Measurements from ENCODE around the gene LYSMD2. TPM values are rescaled to one million over a fixed set of nuclear protein-coding genes. Genes with fewer than 3 reads are reported as not detected.

The LYSMD2 gene
- total RNA-seq, 1 donor from 2014 or later = 14.5 TPM

- no peak overlapping the region for H3K4me3 Mint-ChIP-seq (ENCODE audit: unreplicated experiment)
- TF ChIP-seq, protein P1, sequence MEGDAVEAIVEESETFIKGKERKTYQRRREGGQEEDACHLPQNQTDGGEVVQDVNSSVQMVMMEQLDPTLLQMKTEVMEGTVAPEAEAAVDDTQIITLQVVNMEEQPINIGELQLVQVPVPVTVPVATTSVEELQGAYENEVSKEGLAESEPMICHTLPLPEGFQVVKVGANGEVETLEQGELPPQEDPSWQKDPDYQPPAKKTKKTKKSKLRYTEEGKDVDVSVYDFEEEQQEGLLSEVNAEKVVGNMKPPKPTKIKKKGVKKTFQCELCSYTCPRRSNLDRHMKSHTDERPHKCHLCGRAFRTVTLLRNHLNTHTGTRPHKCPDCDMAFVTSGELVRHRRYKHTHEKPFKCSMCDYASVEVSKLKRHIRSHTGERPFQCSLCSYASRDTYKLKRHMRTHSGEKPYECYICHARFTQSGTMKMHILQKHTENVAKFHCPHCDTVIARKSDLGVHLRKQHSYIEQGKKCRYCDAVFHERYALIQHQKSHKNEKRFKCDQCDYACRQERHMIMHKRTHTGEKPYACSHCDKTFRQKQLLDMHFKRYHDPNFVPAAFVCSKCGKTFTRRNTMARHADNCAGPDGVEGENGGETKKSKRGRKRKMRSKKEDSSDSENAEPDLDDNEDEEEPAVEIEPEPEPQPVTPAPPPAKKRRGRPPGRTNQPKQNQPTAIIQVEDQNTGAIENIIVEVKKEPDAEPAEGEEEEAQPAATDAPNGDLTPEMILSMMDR (IDR thresholded peaks at IDR 0.05; ENCODE audit: unreplicated experiment) = no peak
Observed at GRCh38 chr15:51677452-51677851, 60.0 kb downstream of the LYSMD2 start.

GRCh38 chr15:51677021-51677420 lies 60.4 kb downstream of the LYSMD2 start:
- Mint-ChIP-seq H3K27ac (ENCODE audit: unreplicated experiment) (no peak overlapping the region), H3K4me3 (ENCODE audit: unreplicated experiment) (no peak overlapping the region), H3K4me1 (ENCODE audit: unreplicated experiment) (peaks cover 10% of the 10 kb centered on the region), H3K27me3 (ENCODE audit: unreplicated experiment) (peaks cover 2% of the 10 kb centered on the region), H3K9me3 (ENCODE audit: unreplicated experiment) (no peaks in the 10 kb centered on the region), H3K36me3 (ENCODE audit: low read depth, unreplicated experiment) (no peaks in the 10 kb centered on the region)
- TF ChIP-seq, protein P1 (IDR thresholded peaks at IDR 0.05; ENCODE audit: unreplicated experiment) = no peak
- no peak for DNase-seq (ENCODE audit: low spot score)

More at GRCh38 chr15:51677452-51677851, 60.0 kb downstream of the LYSMD2 start:
- peaks cover 10% of the 10 kb centered on the region for H3K4me1 Mint-ChIP-seq (ENCODE audit: unreplicated experiment)
- no peak for DNase-seq (ENCODE audit: low spot score)
- H3K27ac Mint-ChIP-seq (ENCODE audit: unreplicated experiment) = no peak overlapping the region
- peaks cover 2% of the 10 kb centered on the region for H3K27me3 Mint-ChIP-seq (ENCODE audit: unreplicated experiment)
- no peaks in the 10 kb centered on the region for H3K9me3 Mint-ChIP-seq (ENCODE audit: unreplicated experiment)
- H3K36me3 Mint-ChIP-seq (ENCODE audit: low read depth, unreplicated experiment) = no peaks in the 10 kb centered on the region

DNA sequence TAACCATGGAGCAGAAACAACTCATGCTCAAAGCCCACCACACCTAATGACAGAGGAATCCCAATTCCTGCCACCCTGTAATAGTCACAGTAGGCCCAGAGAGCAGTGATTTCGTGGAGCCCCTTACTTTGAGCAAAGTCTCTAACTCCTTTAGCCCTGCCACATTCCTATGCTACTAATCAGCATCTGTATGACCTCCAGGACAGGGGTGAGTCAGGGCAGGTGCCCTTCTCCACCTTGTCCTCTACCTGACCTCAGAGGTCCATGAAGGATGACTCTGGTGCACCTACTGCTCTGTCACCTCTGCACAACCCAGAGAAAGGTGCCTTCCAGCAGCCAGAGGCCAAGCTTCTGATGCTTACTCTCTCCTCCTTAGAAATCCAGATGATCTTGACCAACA lies 62.2 kb downstream of the LYSMD2 start:
- Mint-ChIP-seq H3K36me3 (ENCODE audit: low read depth, unreplicated experiment) (no peaks in the 10 kb centered on the region), H3K9me3 (ENCODE audit: unreplicated experiment) (no peaks in the 10 kb centered on the region), H3K27ac (ENCODE audit: unreplicated experiment) (no peak overlapping the region), H3K4me3 (ENCODE audit: unreplicated experiment) (no peak overlapping the region), H3K4me1 (ENCODE audit: unreplicated experiment) (peaks cover 8% of the 10 kb centered on the region), H3K27me3 (ENCODE audit: unreplicated experiment) (peaks cover 2% of the 10 kb centered on the region)
- DNase-seq (ENCODE audit: low spot score) = no peak
- TF ChIP-seq, protein P1 (IDR thresholded peaks at IDR 0.05; ENCODE audit: unreplicated experiment) = no peak

Other genes with a start within 250 kb of the LYSMD2 start
- 33.1 TPM for gene DMXL2, start 114.9 kb downstream of the LYSMD2 start, total RNA-seq (ENCODE audit: unreplicated experiment)
- 37.0 TPM for gene SCG3, start 56.2 kb downstream of the LYSMD2 start, total RNA-seq (ENCODE audit: unreplicated experiment)
- 118 TPM for gene TMOD2, start 13.9 kb upstream of the LYSMD2 start, total RNA-seq (ENCODE audit: unreplicated experiment)
- 51.0 TPM for gene TMOD3, start 92.0 kb upstream of the LYSMD2 start, total RNA-seq (ENCODE audit: unreplicated experiment)
- 25.5 TPM for gene LEO1, start 234.1 kb upstream of the LYSMD2 start, total RNA-seq (ENCODE audit: unreplicated experiment)